HepG2 (cell line): ENCODE measurements around the gene CCS. TPM values are rescaled to one million over a fixed set of nuclear protein-coding genes. Genes with fewer than 3 reads are reported as not detected.

Source experiments
- ADNP ChIP-seq: sonication (generic); formaldehyde crosslinking; IDR thresholded peaks from 2 replicates; pipeline ENCODE4 v1.4.0; 2020; ENCODE audit warnings: missing genetic modification reagents
- ETS1 ChIP-seq: sonication (generic); formaldehyde crosslinking; IDR thresholded peaks from 2 replicates; pipeline ENCODE4 v1.4.0; 2020; ENCODE audit warnings: missing genetic modification reagents
- HDAC1 ChIP-seq: sonication (generic); formaldehyde crosslinking; IDR thresholded peaks from 2 replicates; pipeline ENCODE4 v1.5.1; 2020; ENCODE audit warnings: mild to moderate bottlenecking, missing genetic modification reagents
- HOXA9 ChIP-seq: sonication (generic); formaldehyde crosslinking; IDR thresholded peaks from 2 replicates; pipeline ENCODE4 v1.8.1; 2022; ENCODE audit warnings: missing genetic modification reagents, mild to moderate bottlenecking, moderate library complexity, borderline replicate concordance
- JUND ChIP-seq: sonication (generic); formaldehyde crosslinking; IDR thresholded peaks from 2 replicates; pipeline ENCODE4 v1.8.0; 2022; ENCODE audit warnings: mild to moderate bottlenecking, missing genetic modification reagents
- MIER3 ChIP-seq: IDR thresholded peaks from 2 replicates; pipeline ENCODE4 v1.6.1; 2016; ENCODE audit warnings: missing compliant biosample characterization, borderline replicate concordance
- MXI1 ChIP-seq: IDR thresholded peaks from 3 replicates; pipeline ENCODE4 v1.6.1; 2012; ENCODE audit warnings: low read depth, low read length, inconsistent platforms, borderline replicate concordance
- NFATC3 ChIP-seq: sonication (generic); formaldehyde crosslinking; IDR thresholded peaks from 2 replicates; pipeline ENCODE4 v1.5.1; 2020; ENCODE audit warnings: mild to moderate bottlenecking, missing genetic modification reagents
- NONO ChIP-seq, 2 experiments: fragments of 450-650 bp in 1 of 2; sonication (generic) in 1 of 2; formaldehyde crosslinking in 1 of 2; IDR thresholded peaks in 1 of 2; conservative IDR thresholded peaks in 1 of 2; 2 replicates each; pipeline versions ENCODE4 v1.6.1 to v1.8.0; 2017 to 2022; ENCODE audit warnings: mild to moderate bottlenecking in 1 of 2, missing genetic modification reagents in 1 of 2, moderate library complexity in 1 of 2
- NR2F6 ChIP-seq, 2 experiments: IDR thresholded peaks; 2 replicates each; pipeline ENCODE4 v1.6.1; 2016; ENCODE audit warnings: antibody characterized with exemption in 1 of 2, mild to moderate bottlenecking in 1 of 2
- ONECUT2 ChIP-seq: sonication (generic); formaldehyde crosslinking; IDR thresholded peaks from 2 replicates; pipeline ENCODE4 v1.4.0; 2020; ENCODE audit warnings: missing genetic modification reagents
- SIN3A ChIP-seq: IDR thresholded peaks from 2 replicates; pipeline ENCODE4 v1.6.1; 2011; ENCODE audit warnings: low read depth, mild to moderate bottlenecking, control low read depth, low read length, borderline replicate concordance
- STAG1 ChIP-seq: sonication (generic); formaldehyde crosslinking; IDR thresholded peaks from 2 replicates; pipeline ENCODE4 v1.4.0; 2020; ENCODE audit warnings: missing genetic modification reagents
- TCF12 ChIP-seq, 2 experiments: fragments of 450-650 bp in 1 of 2; sonication (generic) in 1 of 2; formaldehyde crosslinking in 1 of 2; IDR thresholded peaks; 2 replicates each; pipeline versions ENCODE4 v1.6.1 to v1.8.0; 2017 to 2022; ENCODE audit warnings: antibody characterized with exemption in 1 of 2, mild to moderate bottlenecking in 1 of 2, missing genetic modification reagents in 1 of 2, moderate library complexity in 1 of 2
- YY1 ChIP-seq: IDR thresholded peaks from 2 replicates; pipeline ENCODE4 v1.6.1; 2011; ENCODE audit warnings: low read length, low read depth, moderate library complexity, mild to moderate bottlenecking; ENCODE audit not compliant: insufficient read depth, insufficient replicate concordance
- ZNF441 ChIP-seq: sonication (generic); formaldehyde crosslinking; IDR thresholded peaks from 2 replicates; pipeline ENCODE4 v1.7.0; 2021; ENCODE audit warnings: missing genetic modification reagents, borderline replicate concordance
- ZNF460 ChIP-seq: sonication (generic); formaldehyde crosslinking; IDR thresholded peaks from 2 replicates; pipeline ENCODE4 v1.5.1; 2020; ENCODE audit warnings: missing genetic modification reagents, mild to moderate bottlenecking, borderline replicate concordance
- ZNF891 ChIP-seq: sonication (generic); formaldehyde crosslinking; IDR thresholded peaks from 2 replicates; pipeline ENCODE4 v1.5.0; 2020; ENCODE audit warnings: mild to moderate bottlenecking, missing genetic modification reagents
- ZSCAN29 ChIP-seq: sonication (generic); formaldehyde crosslinking; conservative IDR thresholded peaks from 2 replicates; pipeline ENCODE4 v1.4.0; 2020; ENCODE audit warnings: mild to moderate bottlenecking, missing genetic modification reagents
- polyA plus RNA-seq, 8 experiments: library from polyadenylated mRNA; depleted of rRNA in 3 of 8; stranded (reverse) in 7 of 8; unstranded in 1 of 8; fragments of >200 nt; fragmentation: Illumina TruSeq in 4 of 8; extraction: Trizol in 4 of 8; gene quantifications; 2 replicates each; pipeline versions ENCODE4 v1.2.1 to v1.2.3, GENCODE V29; 2011 to 2016; ENCODE audit warnings: low read depth in 4 of 8, missing spikeins in 1 of 8, mixed read lengths in 1 of 8; ENCODE audit not compliant: insufficient read depth in 1 of 8
- total RNA-seq, 5 experiments: library from RNA; depleted of rRNA; stranded (reverse); fragments of >200 nt; fragmentation: Illumina TruSeq; extraction: Trizol; gene quantifications; 2 replicates each; pipeline ENCODE4 v1.2.3, GENCODE V29; 2016; ENCODE audit warnings: low read depth in 1 of 5
- TF ChIP-seq, protein P1 (sequence below): sonication (generic); formaldehyde crosslinking; IDR thresholded peaks from 2 replicates; pipeline ENCODE4 v1.8.0; 2022; ENCODE audit warnings: missing genetic modification reagents, mild to moderate bottlenecking, moderate library complexity, borderline replicate concordance
- TF ChIP-seq, protein P2 (sequence below): IDR thresholded peaks from 2 replicates; pipeline ENCODE4 v1.6.1; 2018; ENCODE audit warnings: missing genetic modification reagents
- TF ChIP-seq, protein P3 (sequence below): sonication (generic); formaldehyde crosslinking; IDR thresholded peaks from 2 replicates; pipeline ENCODE4 v1.4.0; 2020; ENCODE audit warnings: missing genetic modification reagents

The CCS gene
- total and polyA plus RNA-seq, 2 of the 13 experiments (the other 11 are each of a cell fraction or from before 2014, with no cell fraction given), result 25.4 to 44.6 TPM

DNA sequence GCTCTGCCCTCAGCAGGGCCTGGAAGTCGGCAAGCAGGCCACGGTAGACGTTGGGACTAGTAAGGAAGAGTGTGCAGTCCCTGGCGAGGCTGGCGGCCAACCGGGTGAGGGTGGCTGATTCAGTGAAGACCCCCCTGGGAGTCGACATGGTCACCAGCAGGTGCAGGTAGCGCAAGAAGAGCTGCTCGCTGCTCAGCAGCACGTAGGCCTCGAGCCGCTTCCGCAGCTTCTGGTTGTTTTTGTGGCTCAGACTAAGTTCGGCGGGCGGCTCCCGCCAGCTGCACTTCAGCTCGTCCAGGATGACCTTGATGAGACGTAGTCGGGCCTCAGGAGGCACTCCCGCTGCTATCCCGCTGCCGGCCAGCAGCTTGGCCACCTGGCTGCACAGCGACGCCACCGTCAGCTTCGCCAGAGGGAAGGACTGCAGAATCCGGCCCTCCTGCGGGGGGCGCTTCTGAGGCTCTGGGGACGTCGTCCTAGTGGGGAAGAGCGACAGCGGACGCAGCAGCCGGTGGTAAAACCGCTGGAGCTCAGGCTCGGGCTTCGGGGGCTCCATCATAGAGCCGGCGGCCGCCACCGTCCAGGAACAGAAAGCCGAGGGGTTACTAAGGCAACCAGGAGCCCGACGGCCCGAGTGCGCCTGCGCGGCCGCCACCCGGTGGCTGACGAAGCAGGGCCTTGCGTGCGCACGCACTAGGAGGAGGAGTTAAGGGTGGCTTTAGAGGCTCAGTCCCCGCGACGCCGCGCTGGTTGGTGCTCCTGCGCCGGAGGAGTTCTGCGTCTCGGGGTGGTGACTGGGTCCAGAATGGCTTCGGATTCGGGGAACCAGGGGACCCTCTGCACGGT lies at the start of gene CCS, which contains the start of gene CCDC87 (continued):
- no peak for TF ChIP-seq NONO (IDR thresholded peaks at IDR 0.05)
- TF ChIP-seq NONO (CRISPR knock-in tag; conservative IDR thresholded peaks at IDR 0.05), result peak; percentile 93
- TF ChIP-seq MXI1, result peak; percentile 85; the same call in 1 of the 3 replicates
- TF ChIP-seq ZNF891 (CRISPR knock-in tag), result peak; percentile 72; the same call in 1 of the 2 replicates
- TF ChIP-seq, protein P1, sequence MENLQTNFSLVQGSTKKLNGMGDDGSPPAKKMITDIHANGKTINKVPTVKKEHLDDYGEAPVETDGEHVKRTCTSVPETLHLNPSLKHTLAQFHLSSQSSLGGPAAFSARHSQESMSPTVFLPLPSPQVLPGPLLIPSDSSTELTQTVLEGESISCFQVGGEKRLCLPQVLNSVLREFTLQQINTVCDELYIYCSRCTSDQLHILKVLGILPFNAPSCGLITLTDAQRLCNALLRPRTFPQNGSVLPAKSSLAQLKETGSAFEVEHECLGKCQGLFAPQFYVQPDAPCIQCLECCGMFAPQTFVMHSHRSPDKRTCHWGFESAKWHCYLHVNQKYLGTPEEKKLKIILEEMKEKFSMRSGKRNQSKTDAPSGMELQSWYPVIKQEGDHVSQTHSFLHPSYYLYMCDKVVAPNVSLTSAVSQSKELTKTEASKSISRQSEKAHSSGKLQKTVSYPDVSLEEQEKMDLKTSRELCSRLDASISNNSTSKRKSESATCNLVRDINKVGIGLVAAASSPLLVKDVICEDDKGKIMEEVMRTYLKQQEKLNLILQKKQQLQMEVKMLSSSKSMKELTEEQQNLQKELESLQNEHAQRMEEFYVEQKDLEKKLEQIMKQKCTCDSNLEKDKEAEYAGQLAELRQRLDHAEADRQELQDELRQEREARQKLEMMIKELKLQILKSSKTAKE, result 0 out of 2 replicates have a peak, but pooled peaks have one; percentile 23
- 0 out of 2 replicates have a peak, but pooled peaks have one; percentile 61 for TF ChIP-seq NFATC3 (CRISPR knock-in tag)
- peak; percentile 52; the same call in 1 of the 2 replicates for TF ChIP-seq STAG1 (CRISPR knock-in tag)
- TF ChIP-seq TCF12 (IDR thresholded peaks at IDR 0.05), result no peak
- TF ChIP-seq TCF12 (CRISPR knock-in tag; IDR thresholded peaks at IDR 0.05), result peak; percentile 65; the same call in 1 of the 2 replicates
- TF ChIP-seq, protein P2, sequence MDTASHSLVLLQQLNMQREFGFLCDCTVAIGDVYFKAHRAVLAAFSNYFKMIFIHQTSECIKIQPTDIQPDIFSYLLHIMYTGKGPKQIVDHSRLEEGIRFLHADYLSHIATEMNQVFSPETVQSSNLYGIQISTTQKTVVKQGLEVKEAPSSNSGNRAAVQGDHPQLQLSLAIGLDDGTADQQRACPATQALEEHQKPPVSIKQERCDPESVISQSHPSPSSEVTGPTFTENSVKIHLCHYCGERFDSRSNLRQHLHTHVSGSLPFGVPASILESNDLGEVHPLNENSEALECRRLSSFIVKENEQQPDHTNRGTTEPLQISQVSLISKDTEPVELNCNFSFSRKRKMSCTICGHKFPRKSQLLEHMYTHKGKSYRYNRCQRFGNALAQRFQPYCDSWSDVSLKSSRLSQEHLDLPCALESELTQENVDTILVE (CRISPR knock-in tag), result peak; percentile 65; the same call in 1 of the 2 replicates
- no peak for TF ChIP-seq ETS1 (CRISPR knock-in tag)
- TF ChIP-seq HOXA9 (CRISPR knock-in tag), result no peak
- TF ChIP-seq SIN3A, result peak; percentile 80; the same call in 1 of the 2 replicates
- peak; percentile 65; the same call in 1 of the 2 replicates for TF ChIP-seq ADNP (CRISPR knock-in tag)
- peak; percentile 26 for TF ChIP-seq YY1
- TF ChIP-seq, protein P3, sequence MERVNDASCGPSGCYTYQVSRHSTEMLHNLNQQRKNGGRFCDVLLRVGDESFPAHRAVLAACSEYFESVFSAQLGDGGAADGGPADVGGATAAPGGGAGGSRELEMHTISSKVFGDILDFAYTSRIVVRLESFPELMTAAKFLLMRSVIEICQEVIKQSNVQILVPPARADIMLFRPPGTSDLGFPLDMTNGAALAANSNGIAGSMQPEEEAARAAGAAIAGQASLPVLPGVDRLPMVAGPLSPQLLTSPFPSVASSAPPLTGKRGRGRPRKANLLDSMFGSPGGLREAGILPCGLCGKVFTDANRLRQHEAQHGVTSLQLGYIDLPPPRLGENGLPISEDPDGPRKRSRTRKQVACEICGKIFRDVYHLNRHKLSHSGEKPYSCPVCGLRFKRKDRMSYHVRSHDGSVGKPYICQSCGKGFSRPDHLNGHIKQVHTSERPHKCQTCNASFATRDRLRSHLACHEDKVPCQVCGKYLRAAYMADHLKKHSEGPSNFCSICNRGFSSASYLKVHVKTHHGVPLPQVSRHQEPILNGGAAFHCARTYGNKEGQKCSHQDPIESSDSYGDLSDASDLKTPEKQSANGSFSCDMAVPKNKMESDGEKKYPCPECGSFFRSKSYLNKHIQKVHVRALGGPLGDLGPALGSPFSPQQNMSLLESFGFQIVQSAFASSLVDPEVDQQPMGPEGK, result peak; percentile 18
- TF ChIP-seq ZSCAN29 (CRISPR knock-in tag), result no peak
- TF ChIP-seq ZNF460 (CRISPR knock-in tag), result peak; percentile 28; the same call in 1 of the 2 replicates
- TF ChIP-seq ZNF441 (CRISPR knock-in tag), result peak; percentile 7; the same call in 1 of the 2 replicates
- no peak for TF ChIP-seq NR2F6 (IDR thresholded peaks at IDR 0.05)
- TF ChIP-seq NR2F6 (CRISPR knock-in tag; IDR thresholded peaks at IDR 0.05), result peak; percentile 38
- TF ChIP-seq MIER3, result no peak
- TF ChIP-seq HDAC1 (CRISPR knock-in tag), result peak; percentile 87
- TF ChIP-seq JUND (CRISPR knock-in tag), result no peak
- TF ChIP-seq ONECUT2 (CRISPR knock-in tag), result no peak; the same call in 1 of the 2 replicates
